Measurements from ENCODE around the gene GIT2.

GRCh38 chr12:109972821-109973220, 23.3 kb downstream of the GIT2 start:
- TF ChIP-seq, protein P1, sequence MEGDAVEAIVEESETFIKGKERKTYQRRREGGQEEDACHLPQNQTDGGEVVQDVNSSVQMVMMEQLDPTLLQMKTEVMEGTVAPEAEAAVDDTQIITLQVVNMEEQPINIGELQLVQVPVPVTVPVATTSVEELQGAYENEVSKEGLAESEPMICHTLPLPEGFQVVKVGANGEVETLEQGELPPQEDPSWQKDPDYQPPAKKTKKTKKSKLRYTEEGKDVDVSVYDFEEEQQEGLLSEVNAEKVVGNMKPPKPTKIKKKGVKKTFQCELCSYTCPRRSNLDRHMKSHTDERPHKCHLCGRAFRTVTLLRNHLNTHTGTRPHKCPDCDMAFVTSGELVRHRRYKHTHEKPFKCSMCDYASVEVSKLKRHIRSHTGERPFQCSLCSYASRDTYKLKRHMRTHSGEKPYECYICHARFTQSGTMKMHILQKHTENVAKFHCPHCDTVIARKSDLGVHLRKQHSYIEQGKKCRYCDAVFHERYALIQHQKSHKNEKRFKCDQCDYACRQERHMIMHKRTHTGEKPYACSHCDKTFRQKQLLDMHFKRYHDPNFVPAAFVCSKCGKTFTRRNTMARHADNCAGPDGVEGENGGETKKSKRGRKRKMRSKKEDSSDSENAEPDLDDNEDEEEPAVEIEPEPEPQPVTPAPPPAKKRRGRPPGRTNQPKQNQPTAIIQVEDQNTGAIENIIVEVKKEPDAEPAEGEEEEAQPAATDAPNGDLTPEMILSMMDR (IDR thresholded peaks at IDR 0.05; ENCODE audit: low read length), result no peak
- no peak for TF ChIP-seq EZH2 (optimal IDR thresholded peaks at IDR 0.05; ENCODE audit: low read depth, low read length)
- no peak for TF ChIP-seq EZH2phosphoT487 (IDR thresholded peaks at IDR 0.05; ENCODE audit: low read length)

All from MM.1S (cell line).